ENCODE measurements around the gene DPEP2.
A peak's percentile ranks its signal among the peaks of the same experiment; 100 is the strongest.
"Not testable (repeated sequence)": the region's sequence is repeated elsewhere in the genome, so short reads cannot be mapped to it uniquely, and the experiment has no call there.

The DPEP2 gene

GRCh38 chr16:68005786-68006286 is 6.6 kb upstream of the DPEP2 start:
- DNase-seq (ENCODE audit: low read depth in 2 of 2), result no peak

DNA sequence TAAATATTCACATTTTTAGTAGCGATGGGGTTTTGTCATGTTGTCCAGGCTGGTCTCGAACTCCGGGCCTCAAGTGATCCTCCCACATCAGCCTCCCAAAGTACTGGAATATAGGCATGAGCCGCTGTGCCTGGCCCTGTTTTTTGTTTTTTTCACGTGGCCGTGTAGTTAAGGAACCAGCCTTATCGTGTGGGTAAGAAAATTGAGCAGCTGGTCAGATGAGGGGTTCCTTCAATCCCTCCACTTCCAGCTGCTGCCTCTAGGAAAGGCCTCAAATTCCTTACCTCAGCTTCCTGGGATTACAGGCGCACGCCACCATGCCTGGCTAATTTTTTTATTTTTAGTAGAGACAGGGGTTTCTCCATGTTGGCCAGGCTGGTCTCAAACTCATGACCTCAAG is 5.9 kb upstream of the DPEP2 start:
- DNase-seq (ENCODE audit: low read depth in 2 of 2), result no peak

DNA sequence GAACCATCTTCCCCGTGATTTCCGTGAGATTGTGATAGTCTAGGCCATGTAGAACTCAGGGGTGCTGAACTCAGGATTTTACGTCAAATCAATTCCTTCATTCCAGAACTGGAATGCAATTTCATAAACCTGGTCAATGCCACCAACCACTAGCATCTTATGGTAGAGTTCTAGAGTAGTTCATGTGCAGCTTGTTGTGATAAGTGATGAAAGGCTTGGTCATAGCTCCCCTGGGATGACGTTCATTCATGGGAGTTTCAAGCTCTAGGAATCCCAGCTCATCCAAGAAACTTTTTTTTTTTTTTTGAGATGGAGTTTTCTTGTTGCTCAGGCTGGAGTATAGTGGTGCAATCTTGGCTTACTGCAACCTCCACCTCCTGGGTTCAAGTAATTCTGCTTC is 3.7 kb upstream of the DPEP2 start:
- no peak for DNase-seq (ENCODE audit: low read depth in 2 of 2)

DNA sequence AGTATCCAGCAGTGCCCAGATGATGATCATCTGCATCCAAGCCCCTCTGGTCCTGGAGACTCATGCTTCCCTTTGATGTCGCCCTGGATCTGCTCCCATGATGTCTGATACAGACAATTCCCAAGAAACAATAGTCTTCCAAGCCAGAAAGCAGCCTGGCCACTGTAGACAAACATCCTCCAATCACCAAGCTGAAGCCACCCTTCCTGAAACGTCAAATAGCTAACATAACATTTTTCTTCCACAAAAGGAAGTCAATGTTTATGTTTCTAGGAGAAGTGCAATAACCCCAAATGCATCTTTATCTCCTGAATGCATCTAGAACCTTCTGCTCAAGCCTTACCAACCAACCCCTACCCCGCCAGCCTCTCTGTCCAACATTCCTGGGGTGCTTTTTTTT is 1.2 kb upstream of the DPEP2 start:
- DNase-seq (ENCODE audit: low read depth in 2 of 2), result no peak

- DNase-seq (ENCODE audit: low read depth in 2 of 2), result no peak
These were observed 701 bp upstream of the DPEP2 start for GRCh38 chr16:67999985-68000384.

DNA sequence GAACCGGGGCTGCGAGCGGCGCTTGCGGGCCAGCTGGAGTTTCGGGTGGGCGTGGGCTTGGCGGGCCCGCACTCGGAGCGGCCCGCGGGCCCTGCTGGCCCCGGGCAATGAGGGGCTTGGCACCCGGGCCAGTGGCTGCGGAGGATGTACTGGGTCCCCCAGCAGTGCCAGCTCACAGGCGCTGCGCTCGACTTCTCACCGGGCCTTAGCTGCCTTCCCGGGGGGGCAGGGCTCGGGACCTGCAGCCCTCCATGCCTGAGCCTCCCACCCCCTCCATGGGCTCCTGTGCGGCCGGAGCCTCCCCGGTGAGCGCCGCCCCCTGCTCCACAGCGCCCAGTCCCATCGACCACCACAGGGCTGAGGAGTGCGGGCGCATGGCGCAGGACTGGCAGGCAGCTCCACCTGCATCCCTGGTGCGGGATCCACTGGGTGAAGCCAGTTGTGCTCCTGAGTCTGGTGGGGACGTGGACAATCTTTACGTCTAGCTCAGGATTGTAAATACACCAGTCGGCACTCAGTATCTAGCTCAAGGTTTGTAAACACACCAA is 979 bp downstream of the DPEP2 start:
- not testable (repeated sequence) for DNase-seq (ENCODE audit: low read depth in 2 of 2)

- no peak for DNase-seq (ENCODE audit: low read depth in 2 of 2)
These were observed 2.6 kb downstream of the DPEP2 start for GRCh38 chr16:67996666-67997065.

- DNase-seq (ENCODE audit: low read depth in 2 of 2), result no peak
These were observed 3.9 kb downstream of the DPEP2 start for GRCh38 chr16:67995423-67995822.

GRCh38 chr16:67994040-67994408 is 5.3 kb downstream of the DPEP2 start:
- not testable (repeated sequence) for DNase-seq (ENCODE audit: low read depth in 2 of 2)

DNA sequence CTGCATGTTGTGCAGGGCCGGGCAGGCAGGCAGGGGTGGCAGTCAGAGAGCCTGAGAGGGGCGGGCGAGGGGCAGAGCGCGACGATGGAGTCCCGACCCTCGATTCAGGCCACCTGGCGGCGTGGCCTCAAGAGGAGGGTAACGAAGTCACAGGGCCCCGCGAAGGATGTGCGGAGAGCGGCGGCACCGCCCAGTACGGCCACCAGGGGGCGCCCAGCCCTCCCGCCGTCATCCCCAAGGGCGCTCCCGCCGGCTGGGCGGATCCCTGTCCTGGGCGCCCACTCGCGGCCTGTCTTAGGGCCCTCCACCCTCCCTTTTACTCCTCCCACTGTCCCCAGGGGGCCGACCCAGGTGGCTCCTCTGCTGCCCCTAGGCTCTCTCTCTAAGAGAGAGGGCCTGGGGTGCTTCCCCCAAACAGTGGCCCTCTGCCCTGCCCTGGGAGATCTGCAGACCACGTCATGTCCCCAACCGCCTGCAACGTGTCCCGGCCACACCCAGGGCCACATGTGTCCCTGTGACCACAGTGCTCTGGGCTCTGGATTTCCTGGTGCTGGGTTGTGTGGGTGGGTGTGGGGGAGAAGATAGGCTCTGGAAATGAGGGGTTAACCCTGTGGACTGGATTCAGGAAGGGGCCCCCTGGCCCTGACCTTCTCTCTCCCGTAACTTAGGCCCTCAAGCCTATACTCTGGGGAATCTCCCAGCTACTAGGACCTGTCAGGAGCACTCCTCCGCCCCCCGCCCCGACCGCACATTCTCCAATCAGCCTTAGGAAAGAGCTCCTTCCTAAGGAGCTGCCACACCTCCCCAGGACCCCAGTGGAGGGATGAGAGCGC is 5.9 kb downstream of the DPEP2 start:
- peak; percentile 21 to 31 for DNase-seq (ENCODE audit: low read depth in 2 of 2)

DNA sequence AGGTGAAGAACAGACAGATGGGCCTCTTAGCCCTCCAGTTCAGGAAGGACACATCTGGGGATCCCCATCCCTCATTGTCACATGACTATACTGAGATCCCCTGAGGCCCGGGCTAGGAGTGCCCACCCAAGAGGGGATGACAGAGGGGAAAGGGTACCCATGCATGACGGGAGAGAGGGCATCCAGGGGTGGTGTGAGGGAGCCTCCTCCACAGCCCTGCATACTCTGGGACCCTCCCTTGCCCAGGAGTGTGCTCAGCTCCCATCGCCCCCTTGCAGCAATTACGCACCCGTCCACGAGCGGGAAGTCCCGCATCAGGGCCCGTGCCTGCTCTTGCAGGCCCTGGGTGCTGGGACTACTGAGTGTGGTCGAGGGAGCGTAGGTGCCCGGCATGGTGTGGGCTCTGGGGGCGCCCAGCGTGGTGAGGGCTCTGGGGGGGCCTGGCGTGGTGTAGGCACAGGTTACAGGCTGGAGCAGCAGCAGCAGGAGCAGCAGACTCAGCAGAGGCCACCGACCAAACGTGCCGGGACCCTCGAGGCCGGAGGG is 6.5 kb downstream of the DPEP2 start:
- no peak for DNase-seq (ENCODE audit: low read depth in 2 of 2)

DNA sequence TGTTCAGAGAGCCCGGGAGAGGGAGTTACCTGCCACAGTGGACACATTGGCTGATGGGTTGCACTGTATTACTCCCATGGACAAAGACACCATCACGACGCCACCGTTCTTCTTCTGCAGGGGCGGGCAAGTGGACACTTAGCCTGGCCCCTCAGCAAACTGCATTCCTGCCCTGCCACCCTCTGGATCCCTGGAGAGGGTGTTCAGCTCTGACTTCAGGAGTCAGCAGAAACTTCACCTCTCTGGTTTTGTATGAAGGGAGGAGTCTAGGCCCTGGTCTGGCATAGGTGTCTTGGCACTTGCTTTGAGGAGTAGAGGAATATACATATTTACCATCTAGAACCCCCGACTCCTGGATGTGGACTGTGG is 9.3 kb downstream of the DPEP2 start:
- no peak for DNase-seq (ENCODE audit: low read depth in 2 of 2)

DNA sequence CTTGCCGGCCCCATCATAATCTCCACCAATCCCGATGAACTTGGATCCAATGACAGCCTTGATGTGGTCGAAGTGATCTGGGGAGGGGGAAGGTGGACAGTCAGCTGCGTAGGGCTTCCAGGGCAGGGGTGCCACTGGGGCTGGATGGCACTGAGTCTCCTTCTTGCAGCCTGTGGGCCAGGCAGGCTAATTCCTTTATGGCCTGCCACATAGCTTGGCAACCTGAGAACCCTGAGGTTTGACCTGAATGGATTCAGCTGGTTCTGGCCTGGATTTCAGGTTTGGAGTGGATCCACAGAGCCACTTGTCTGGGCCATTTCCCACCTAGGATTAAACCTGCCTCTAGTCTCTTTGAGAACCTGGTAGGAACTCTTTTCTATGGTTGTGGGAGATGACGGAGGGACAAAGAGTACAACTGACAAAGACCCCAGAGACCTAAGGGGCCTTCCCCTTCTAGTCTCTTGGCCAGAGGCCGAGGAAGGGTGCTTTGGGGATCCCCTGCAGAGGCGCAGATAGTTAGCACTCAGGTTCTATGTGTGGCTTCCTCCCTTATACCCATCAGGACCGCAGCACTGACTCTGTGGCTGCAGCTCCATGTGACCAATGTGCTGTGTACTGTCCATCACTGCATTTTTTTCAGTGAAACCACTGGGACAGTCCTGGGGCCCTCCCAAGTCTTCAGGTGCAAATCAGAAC is 9.8 kb downstream of the DPEP2 start:
- DNase-seq (ENCODE audit: low read depth in 2 of 2), result no peak

- DNase-seq (ENCODE audit: low read depth in 2 of 2), result no peak
These were observed 10.6 kb downstream of the DPEP2 start for GRCh38 chr16:67988675-67989074.

DNA sequence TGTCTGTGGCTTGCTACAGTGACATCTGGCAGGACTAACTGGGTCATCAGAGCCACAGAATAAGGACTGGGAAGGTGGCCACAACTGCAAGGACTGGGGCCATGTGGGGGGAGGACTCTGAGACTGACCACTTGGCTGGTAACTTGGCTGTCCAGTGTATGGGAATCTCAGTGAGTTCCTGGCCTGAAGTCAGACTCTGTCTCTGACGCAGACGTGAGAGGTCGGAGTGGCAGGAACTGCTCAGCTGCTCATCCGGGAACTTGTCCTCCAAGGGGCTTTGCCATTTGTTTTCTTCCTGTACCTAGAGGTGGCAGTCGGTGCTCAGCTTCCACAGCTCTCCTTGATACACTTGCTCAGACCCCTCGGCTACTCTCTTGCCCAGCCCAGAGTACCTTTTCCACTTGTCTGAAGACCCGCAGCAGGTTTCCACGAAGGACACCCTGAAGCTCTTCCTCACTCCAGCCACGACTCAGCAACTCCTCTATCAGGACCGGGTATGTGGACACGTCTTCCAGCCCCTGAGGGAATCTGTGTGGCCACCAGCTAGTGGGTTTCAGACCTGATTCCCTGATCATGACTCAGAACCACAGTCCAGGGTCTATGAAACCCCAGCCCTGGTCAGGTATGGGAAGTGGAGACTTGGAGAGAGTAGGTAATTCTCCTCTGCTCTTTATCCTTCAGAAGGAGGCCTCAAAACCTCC is 11.7 kb downstream of the DPEP2 start:
- DNase-seq (ENCODE audit: low read depth in 2 of 2), result no peak

- no peak for DNase-seq (ENCODE audit: low read depth in 2 of 2)
These were observed 12.3 kb downstream of the DPEP2 start for GRCh38 chr16:67986949-67987348.

DNA sequence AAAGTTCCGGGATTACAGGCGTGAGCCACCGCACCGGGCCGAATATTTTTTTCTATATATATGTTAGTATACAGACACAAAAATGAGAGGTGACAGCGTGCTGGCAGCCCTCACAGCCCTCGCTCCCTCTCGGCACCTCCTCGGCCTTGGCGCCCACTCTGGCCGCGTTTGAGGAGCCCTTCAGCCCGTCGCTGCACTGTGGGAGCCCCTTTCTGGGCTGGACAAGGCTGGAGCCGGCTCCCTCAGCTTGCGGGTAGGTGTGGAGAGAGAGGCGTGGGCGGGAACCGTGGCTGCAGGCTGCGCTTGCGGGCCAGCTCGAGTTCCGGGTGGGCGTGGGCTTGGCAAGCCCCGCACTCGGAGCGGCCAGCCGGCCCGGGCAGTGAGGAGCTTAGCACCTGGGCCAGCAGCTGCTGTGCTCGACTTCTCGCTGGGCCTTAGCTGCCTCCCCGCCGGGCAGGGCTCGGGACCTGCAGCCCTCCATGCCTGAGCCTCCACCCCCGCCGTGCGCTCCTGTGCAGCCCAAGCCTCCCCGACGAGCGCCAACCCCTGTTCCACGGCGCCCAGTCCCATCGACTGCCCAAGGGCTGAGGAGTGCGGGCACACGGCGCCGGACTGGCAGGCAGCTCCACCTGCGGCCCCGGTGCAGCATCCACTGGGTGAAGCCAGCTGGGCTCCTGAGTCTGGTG is 17.1 kb downstream of the DPEP2 start:
- DNase-seq (ENCODE audit: low read depth in 2 of 2), result no peak

DNA sequence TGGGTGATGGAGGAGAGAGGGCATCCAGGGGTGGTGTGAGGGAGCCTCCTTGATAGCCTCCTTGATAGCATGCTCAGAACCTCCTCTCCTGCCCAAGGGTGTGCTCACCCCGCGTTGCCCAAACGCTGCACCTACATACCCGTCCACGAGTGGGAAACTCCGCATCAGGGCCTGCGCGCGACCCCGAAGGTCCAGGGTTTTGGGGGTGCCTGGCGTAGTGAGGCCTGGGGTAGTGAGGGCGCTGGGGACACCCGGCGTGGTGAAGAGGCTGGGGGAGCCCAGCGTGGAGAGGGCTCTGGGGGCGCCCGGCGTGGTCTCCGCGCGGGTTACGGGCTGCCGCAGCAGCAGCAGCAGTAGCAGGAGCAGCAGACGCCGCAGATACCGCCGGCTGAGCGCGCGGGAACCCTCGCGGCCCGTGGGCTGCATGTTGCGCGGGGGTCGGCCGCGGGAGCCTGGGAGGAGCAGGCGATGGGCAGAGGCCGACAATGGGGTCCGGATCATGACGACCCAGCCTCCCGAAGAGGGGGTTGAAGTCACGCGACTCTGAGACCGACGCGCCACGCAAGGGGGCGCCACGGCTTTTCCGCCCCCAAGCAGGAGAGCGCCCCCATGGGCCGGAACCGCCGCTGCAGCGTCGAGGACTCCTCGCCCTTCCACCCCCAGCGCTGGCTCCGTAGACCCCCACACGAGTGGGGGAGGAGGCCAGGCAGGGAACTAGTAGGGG is 19.2 kb downstream of the DPEP2 start, which contains the start of gene DPEP3:
TSS of gene DPEP3 (minus strand) at position 545 of the 724 bp plus-strand sequence. CDS start at position 426, 119 bp downstream.
- DNase-seq (ENCODE audit: low read depth in 2 of 2), result no peak

DNA sequence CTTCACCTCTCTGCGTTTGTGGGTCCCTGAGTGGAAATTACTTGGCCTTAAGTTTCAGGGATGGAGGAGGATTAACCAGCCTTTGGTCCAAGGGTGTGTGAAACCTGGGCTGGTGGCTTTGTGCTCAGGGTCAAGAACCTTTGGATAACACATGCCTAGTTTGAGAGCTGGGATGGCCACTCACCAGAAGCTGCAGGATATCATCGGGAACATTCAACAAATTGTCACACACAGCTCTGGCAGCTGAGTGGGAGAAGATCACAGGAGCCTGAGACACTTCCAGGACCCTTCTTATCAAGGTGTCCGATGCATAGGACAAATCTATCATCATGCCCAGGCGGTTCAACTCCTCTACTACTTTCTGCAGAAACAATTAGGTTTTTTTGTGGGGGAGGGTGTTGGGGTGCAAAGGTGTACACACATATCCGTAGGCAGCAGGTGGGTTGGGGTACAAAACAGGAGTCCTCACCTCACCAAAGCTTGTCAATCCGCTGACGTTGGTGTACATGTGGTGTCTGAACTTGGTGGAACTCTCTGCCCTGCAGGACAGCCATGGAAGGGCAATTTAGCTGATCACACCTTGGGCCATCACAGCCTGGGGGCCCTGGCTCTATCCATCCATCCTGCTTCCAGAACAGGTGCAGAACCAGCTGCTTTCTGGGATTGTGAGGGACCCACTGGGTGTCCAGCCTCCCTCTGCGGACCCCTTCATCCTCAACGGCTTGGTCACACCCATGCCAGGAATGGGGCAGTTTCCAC is 21.6 kb downstream of the DPEP2 start:
- DNase-seq (ENCODE audit: low read depth in 2 of 2), result no peak

GRCh38 chr16:67977005-67977404 is 22.3 kb downstream of the DPEP2 start:
- DNase-seq (ENCODE audit: low read depth in 2 of 2), result no peak

All from fibroblast of skin of left biceps (primary cell).